ENCODE data around the gene PEX13.

DNA sequence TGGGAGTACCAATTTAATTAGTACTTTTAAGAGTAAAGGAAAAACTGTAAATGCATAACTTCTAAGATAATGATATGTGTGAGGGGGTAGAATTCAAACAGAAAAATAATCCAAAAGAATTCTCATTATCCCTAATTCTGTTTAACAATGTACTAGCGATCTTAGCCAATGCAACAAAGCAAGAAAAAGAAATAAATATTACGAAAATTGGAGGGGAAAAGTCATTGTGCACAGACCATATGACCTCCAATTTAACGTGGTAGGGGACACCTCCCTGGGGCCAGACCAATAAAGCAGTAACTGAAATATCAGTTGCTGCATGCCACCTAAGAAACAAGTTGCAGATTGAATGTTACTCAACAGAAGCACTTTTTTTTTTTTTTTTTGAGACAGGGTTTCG is 25.9 kb upstream of the PEX13 start:
- TF ChIP-seq, protein P1, sequence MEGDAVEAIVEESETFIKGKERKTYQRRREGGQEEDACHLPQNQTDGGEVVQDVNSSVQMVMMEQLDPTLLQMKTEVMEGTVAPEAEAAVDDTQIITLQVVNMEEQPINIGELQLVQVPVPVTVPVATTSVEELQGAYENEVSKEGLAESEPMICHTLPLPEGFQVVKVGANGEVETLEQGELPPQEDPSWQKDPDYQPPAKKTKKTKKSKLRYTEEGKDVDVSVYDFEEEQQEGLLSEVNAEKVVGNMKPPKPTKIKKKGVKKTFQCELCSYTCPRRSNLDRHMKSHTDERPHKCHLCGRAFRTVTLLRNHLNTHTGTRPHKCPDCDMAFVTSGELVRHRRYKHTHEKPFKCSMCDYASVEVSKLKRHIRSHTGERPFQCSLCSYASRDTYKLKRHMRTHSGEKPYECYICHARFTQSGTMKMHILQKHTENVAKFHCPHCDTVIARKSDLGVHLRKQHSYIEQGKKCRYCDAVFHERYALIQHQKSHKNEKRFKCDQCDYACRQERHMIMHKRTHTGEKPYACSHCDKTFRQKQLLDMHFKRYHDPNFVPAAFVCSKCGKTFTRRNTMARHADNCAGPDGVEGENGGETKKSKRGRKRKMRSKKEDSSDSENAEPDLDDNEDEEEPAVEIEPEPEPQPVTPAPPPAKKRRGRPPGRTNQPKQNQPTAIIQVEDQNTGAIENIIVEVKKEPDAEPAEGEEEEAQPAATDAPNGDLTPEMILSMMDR (IDR thresholded peaks at IDR 0.05; ENCODE audit: insufficient read depth, low read depth, low read length): no peak
- no peak for TF ChIP-seq EZH2 (IDR thresholded peaks at IDR 0.05; ENCODE audit: insufficient read depth, low read length)
